GM18873 (cell line): Measurements from ENCODE around the gene ARL15.
"Not testable (repeated sequence)": the region's sequence is repeated elsewhere in the genome, so short reads cannot be mapped to it uniquely, and the experiment has no call there.

ENCODE experiments used
- ATAC-seq: cut with Tn5 transposase; IDR thresholded peaks from one replicate; pipeline ENCODE4 v1.9.1; 2021; ENCODE audit warnings: mild to moderate bottlenecking, moderate library complexity, moderate number of reproducible peaks; ENCODE audit not compliant: unreplicated experiment, low FRiP score

Gene ARL15

GRCh38 chr5:54310433-54311175, at the start of gene ARL15:
Gene ARL15 (minus strand): TSS chr5:54310573.
- ATAC-seq = peak; percentile 96

GRCh38 chr5:54360089-54360488, 49.7 kb upstream of the ARL15 start:
- ATAC-seq = no peak

- ATAC-seq = no peak
Observed at GRCh38 chr5:54357408-54358058, 47.2 kb upstream of the ARL15 start.

GRCh38 chr5:54353933-54354564, 43.7 kb upstream of the ARL15 start:
- not testable (repeated sequence) for ATAC-seq

- not testable (repeated sequence) for ATAC-seq
Observed at GRCh38 chr5:54352580-54352979, 42.2 kb upstream of the ARL15 start.

- no peak for ATAC-seq
Observed at GRCh38 chr5:54347221-54347865, 37.0 kb upstream of the ARL15 start.

GRCh38 chr5:54344653-54345052, 34.3 kb upstream of the ARL15 start:
- no peak for ATAC-seq

GRCh38 chr5:54341971-54342370, 31.6 kb upstream of the ARL15 start:
- ATAC-seq = no peak

GRCh38 chr5:54337523-54337922, 27.1 kb upstream of the ARL15 start:
- no peak for ATAC-seq

GRCh38 chr5:54332720-54333119, 22.3 kb upstream of the ARL15 start:
- ATAC-seq = no peak

GRCh38 chr5:54329731-54330709, 19.6 kb upstream of the ARL15 start:
- ATAC-seq = no peak

GRCh38 chr5:54326662-54327270, 16.4 kb upstream of the ARL15 start:
- no peak for ATAC-seq

- no peak for ATAC-seq
Observed at GRCh38 chr5:54325610-54326311, 15.4 kb upstream of the ARL15 start.

- no peak for ATAC-seq
Observed at GRCh38 chr5:54325272-54325609, 14.9 kb upstream of the ARL15 start.

- no peak for ATAC-seq
Observed at GRCh38 chr5:54324651-54325271, 14.4 kb upstream of the ARL15 start.

GRCh38 chr5:54323495-54323894, 13.1 kb upstream of the ARL15 start:
- no peak for ATAC-seq

- no peak for ATAC-seq
Observed at GRCh38 chr5:54320256-54320655, 9.9 kb upstream of the ARL15 start.

GRCh38 chr5:54317511-54318260, 7.3 kb upstream of the ARL15 start:
- no peak for ATAC-seq
